GM23338 (cell line): Measurements from ENCODE around the gene ABCB6. TPM values are rescaled to one million over a fixed set of nuclear protein-coding genes. Genes with fewer than 3 reads are reported as not detected.

ENCODE experiments used
- ATAC-seq: fragments of 200-7000 bp; cut with Tn5 transposase; 3 replicates; pipeline ENCODE4 v1.9.1; 2020
- DNase-seq: peaks from one replicate; pipeline ENCODE4 v3.0.0-alpha.2; 2015; ENCODE audit warnings: low spot score
- H2AFZ ChIP-seq: fragments of 200-600 bp; sonication (generic); 2 replicates; pipeline ENCODE4 v1.8.0; 2016; ENCODE audit warnings: antibody characterized with exemption, mild to moderate bottlenecking, moderate library complexity
- H3F3A ChIP-seq: fragments of 200-600 bp; sonication (generic); replicated peaks from 2 replicates; pipeline ENCODE4 v1.8.0; 2017; ENCODE audit warnings: antibody characterized with exemption, mixed run types, low read depth
- H3K27ac ChIP-seq: fragments of 200-600 bp; sonication (generic); 2 replicates; pipeline ENCODE4 v1.6.1; 2016; ENCODE audit warnings: low read depth
- H3K27me3 ChIP-seq: fragments of 200-600 bp; sonication (generic); 2 replicates; pipeline ENCODE4 v1.8.0; 2016; ENCODE audit warnings: mild to moderate bottlenecking, mixed run types, moderate library complexity; ENCODE audit not compliant: insufficient read depth
- H3K36me3 ChIP-seq: fragments of 200-600 bp; sonication (generic); 2 replicates; pipeline ENCODE4 v1.8.0; 2016; ENCODE audit warnings: mild to moderate bottlenecking; ENCODE audit not compliant: insufficient read depth
- H3K4me1 ChIP-seq: fragments of 200-600 bp; sonication (generic); 2 replicates; pipeline ENCODE4 v1.8.0; 2016; ENCODE audit warnings: mild to moderate bottlenecking, moderate library complexity; ENCODE audit not compliant: insufficient read depth
- H3K4me2 ChIP-seq: fragments of 200-600 bp; sonication (generic); 2 replicates; pipeline ENCODE4 v1.7.1; 2017; ENCODE audit warnings: mixed run types
- H3K4me3 ChIP-seq: fragments of 200-600 bp; sonication (generic); 2 replicates; pipeline ENCODE4 v1.6.1; 2016; ENCODE audit warnings: mixed run types
- H3K79me2 ChIP-seq: fragments of 200-600 bp; sonication (generic); replicated peaks from 2 replicates; pipeline ENCODE4 v1.8.0; 2017; ENCODE audit warnings: mild to moderate bottlenecking; ENCODE audit not compliant: insufficient read depth
- H3K9me2 ChIP-seq: fragments of 200-600 bp; sonication (generic); 2 replicates; pipeline ENCODE4 v1.8.0; 2017; ENCODE audit not compliant: insufficient read depth
- H4K20me1 ChIP-seq: fragments of 200-600 bp; sonication (generic); replicated peaks from 2 replicates; pipeline ENCODE4 v1.8.0; 2017; ENCODE audit warnings: mild to moderate bottlenecking; ENCODE audit not compliant: insufficient read depth
- H3K27ac Mint-ChIP-seq: 2 replicates; pipeline ENCODE4 v1.8.0; 2020; ENCODE audit warnings: inconsistent platforms, mild to moderate bottlenecking, moderate library complexity, mixed read lengths
- H3K27me3 Mint-ChIP-seq: 3 replicates; pipeline ENCODE4 v1.8.0; 2022; ENCODE audit warnings: low read depth, mild to moderate bottlenecking, moderate library complexity, mixed read lengths, inconsistent platforms; ENCODE audit not compliant: insufficient read depth, poor library complexity
- H3K36me3 Mint-ChIP-seq: 3 replicates; pipeline ENCODE4 v1.8.0; 2021; ENCODE audit warnings: low read depth, mild to moderate bottlenecking, inconsistent platforms, moderate library complexity, mixed read lengths
- H3K4me1 Mint-ChIP-seq: 3 replicates; pipeline ENCODE4 v1.8.0; 2020; ENCODE audit warnings: mild to moderate bottlenecking, inconsistent platforms, mixed read lengths
- H3K4me3 Mint-ChIP-seq: 3 replicates; pipeline ENCODE4 v1.8.0; 2021; ENCODE audit warnings: moderate library complexity, mild to moderate bottlenecking, inconsistent platforms, mixed read lengths
- H3K9me3 Mint-ChIP-seq: 3 replicates; pipeline ENCODE4 v1.8.0; 2020; ENCODE audit warnings: moderate library complexity, mild to moderate bottlenecking, inconsistent platforms, mixed read lengths
- CREB1 ChIP-seq: fragments of 250-450 bp; sonication (Bioruptor Pico); IDR thresholded peaks from 2 replicates; pipeline ENCODE4 v1.5.0; 2020; ENCODE audit warnings: low read depth, mild to moderate bottlenecking, moderate library complexity
- CTCF ChIP-seq, 2 experiments: fragments of 200-600 bp in 1 of 2; sonication (generic) in 1 of 2; conservative IDR thresholded peaks; 2 replicates each; pipeline versions ENCODE4 v1.5.1 to v1.6.1; 2016 to 2017; ENCODE audit warnings: antibody characterized with exemption in 2 of 2, low read depth in 2 of 2, mild to moderate bottlenecking in 2 of 2, moderate library complexity in 1 of 2
- JUNB ChIP-seq: IDR thresholded peaks from one replicate; pipeline ENCODE4 v1.6.1; 2016; ENCODE audit warnings: antibody characterized with exemption; ENCODE audit not compliant: unreplicated experiment
- NANOG ChIP-seq: IDR thresholded peaks from 2 replicates; pipeline ENCODE4 v1.6.1; 2016; ENCODE audit warnings: antibody characterized with exemption, borderline replicate concordance
- POLR2AphosphoS5 ChIP-seq: IDR thresholded peaks from 2 replicates; pipeline ENCODE4 v1.6.1; 2016; ENCODE audit warnings: antibody characterized with exemption, low read depth
- STAT1 ChIP-seq: IDR thresholded peaks from one replicate; pipeline ENCODE4 v1.6.1; 2016; ENCODE audit warnings: antibody characterized with exemption; ENCODE audit not compliant: unreplicated experiment
- ZNF114 ChIP-seq: fragments of 250-450 bp; sonication (Bioruptor Pico); IDR thresholded peaks from 2 replicates; pipeline ENCODE4 v1.5.0; 2020; ENCODE audit warnings: mild to moderate bottlenecking, moderate library complexity
- ZNF462 ChIP-seq: fragments of 250-450 bp; sonication (Bioruptor Pico); IDR thresholded peaks from 2 replicates; pipeline ENCODE4 v1.5.0; 2020; ENCODE audit warnings: mild to moderate bottlenecking, moderate library complexity
- polyA plus RNA-seq: library from polyadenylated mRNA; unstranded; fragments of >200 nt; fragmentation: Nextera tagmentation; extraction: Ambion mirVana; gene quantifications from 2 replicates; pipeline ENCODE4 v1.2.1, GENCODE V29; 2016
- total RNA-seq: library from RNA; depleted of rRNA; stranded (reverse); fragments of >200 nt; shearing (Covaris generic); gene quantifications from 2 replicates; pipeline ENCODE4 v1.2.3, GENCODE V29; 2014

ABCB6 gene
- total and polyA plus RNA-seq, 2 experiments from 2014 or later: 26.2 to 35.1 TPM

GRCh38 chr2:219213486-219214071 lies 5.2 kb downstream of the ABCB6 start:
- peaks cover 15% of the 10 kb centered on the region for H3K4me1 Mint-ChIP-seq
- peaks cover 12% of the 10 kb centered on the region for H3K27me3 Mint-ChIP-seq
- no peak overlapping the region for H3K4me2 ChIP-seq
- no peak overlapping the region for H3K27ac ChIP-seq
- H4K20me1 ChIP-seq: no peaks in the 10 kb centered on the region
- no peak overlapping the region for H3K27ac Mint-ChIP-seq
- H3F3A ChIP-seq: no peaks in the 10 kb centered on the region
- DNase-seq (no peak), ATAC-seq (no peak)
- no peaks in the 10 kb centered on the region for H3K9me3 Mint-ChIP-seq
- no peak for TF ChIP-seq CREB1 (CRISPR knock-in tag)
- H3K9me2 ChIP-seq: no peaks in the 10 kb centered on the region
- H2AFZ ChIP-seq: no peak overlapping the region
- H3K79me2 ChIP-seq: no peaks in the 10 kb centered on the region
- peaks cover 10% of the 10 kb centered on the region for H3K4me1 ChIP-seq
- peaks cover 58% of the 10 kb centered on the region for H3K36me3 Mint-ChIP-seq
- H3K4me3 Mint-ChIP-seq: no peak overlapping the region
- H3K4me3 ChIP-seq: no peak overlapping the region
- H3K27me3 ChIP-seq: no peaks in the 10 kb centered on the region
- H3K36me3 ChIP-seq: no peaks in the 10 kb centered on the region; the same call in 1 of the 2 replicates

GRCh38 chr2:219213026-219213415 lies 5.7 kb downstream of the ABCB6 start:
- H3K4me2 ChIP-seq: no peak overlapping the region
- H3K79me2 ChIP-seq: no peaks in the 10 kb centered on the region
- H3K4me3 Mint-ChIP-seq: no peak overlapping the region
- no peak overlapping the region for H2AFZ ChIP-seq
- H3K4me3 ChIP-seq: no peak overlapping the region
- H4K20me1 ChIP-seq: no peaks in the 10 kb centered on the region
- no peaks in the 10 kb centered on the region for H3K9me3 Mint-ChIP-seq
- H3K4me1 ChIP-seq: peaks cover 11% of the 10 kb centered on the region
- no peaks in the 10 kb centered on the region for H3F3A ChIP-seq
- H3K9me2 ChIP-seq: no peaks in the 10 kb centered on the region
- TF ChIP-seq STAT1: no peak
- TF ChIP-seq ZNF462 (CRISPR knock-in tag): no peak
- TF ChIP-seq CTCF (conservative IDR thresholded peaks at IDR 0.05; ENCODE audit: low read depth in 2 of 2): no peak
- no peak for TF ChIP-seq POLR2AphosphoS5
- no peak for TF ChIP-seq ZNF114 (CRISPR knock-in tag)
- TF ChIP-seq CREB1 (CRISPR knock-in tag): no peak
- TF ChIP-seq JUNB: no peak
- TF ChIP-seq NANOG: no peak
- H3K27ac ChIP-seq: no peak overlapping the region
- ATAC-seq: no peak
- peaks cover 10% of the 10 kb centered on the region for H3K27me3 Mint-ChIP-seq
- no peaks in the 10 kb centered on the region; the same call in 1 of the 2 replicates for H3K36me3 ChIP-seq
- H3K27ac Mint-ChIP-seq: no peak overlapping the region
- H3K36me3 Mint-ChIP-seq: peaks cover 62% of the 10 kb centered on the region
- peaks cover 18% of the 10 kb centered on the region for H3K4me1 Mint-ChIP-seq
- no peak for DNase-seq
- H3K27me3 ChIP-seq: no peaks in the 10 kb centered on the region
